ENCODE results near the gene PPP1R9B.

Gene PPP1R9B

GRCh38 chr17:50174444-50174843 is 24.0 kb upstream of the PPP1R9B start:
- in situ Hi-C loops (cut with HindIII; ENCODE audit: low sequenced_read_pairs): no loop called here

- in situ Hi-C loops (cut with HindIII; ENCODE audit: low sequenced_read_pairs): no loop called here
These were observed 23.0 kb upstream of the PPP1R9B start for GRCh38 chr17:50173335-50173941.

GRCh38 chr17:50172936-50173334 is 22.5 kb upstream of the PPP1R9B start:
- in situ Hi-C loops (cut with HindIII; ENCODE audit: low sequenced_read_pairs): no loop called here

- in situ Hi-C loops (cut with HindIII; ENCODE audit: low sequenced_read_pairs): no loop called here
These were observed 21.7 kb upstream of the PPP1R9B start for GRCh38 chr17:50172130-50172529.

GRCh38 chr17:50171371-50172071 is 21.0 kb upstream of the PPP1R9B start:
- in situ Hi-C loops (cut with HindIII; ENCODE audit: low sequenced_read_pairs): no loop called here

DNA sequence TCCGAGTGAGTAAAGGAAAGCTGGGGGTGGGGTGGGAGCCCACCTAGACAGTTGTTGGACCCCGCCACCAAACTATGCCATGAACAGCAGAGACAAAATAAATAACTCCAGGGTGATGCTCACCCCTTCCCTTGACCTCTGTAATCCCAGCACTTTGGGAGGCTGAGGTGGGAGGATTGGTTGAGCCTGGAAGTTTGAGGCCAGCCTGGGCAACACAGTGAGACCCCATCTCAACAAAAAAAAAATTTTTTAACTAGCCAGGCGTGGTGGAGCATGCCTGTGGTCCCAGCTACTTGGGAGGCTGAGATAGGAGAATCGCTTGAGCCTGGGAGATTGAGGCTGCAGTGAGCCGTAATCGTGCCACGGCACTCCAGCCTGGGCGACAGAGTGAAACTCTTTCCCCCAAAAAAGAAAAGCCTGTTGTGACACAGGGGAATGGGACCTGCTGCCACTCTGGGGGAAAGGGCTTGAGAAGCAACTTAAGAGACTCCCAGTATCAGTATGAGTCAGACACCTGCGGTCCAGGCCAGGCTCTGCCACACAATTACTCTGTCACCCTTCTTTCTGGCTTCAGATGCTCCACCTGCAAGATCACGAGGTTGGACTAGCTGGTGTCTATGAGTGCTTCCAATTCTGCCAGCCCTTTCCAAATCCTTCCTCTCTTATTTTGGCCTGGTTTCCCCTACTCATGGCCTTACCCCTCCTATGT is 20.3 kb upstream of the PPP1R9B start:
- in situ Hi-C loops (cut with HindIII; ENCODE audit: low sequenced_read_pairs): no loop called here

DNA sequence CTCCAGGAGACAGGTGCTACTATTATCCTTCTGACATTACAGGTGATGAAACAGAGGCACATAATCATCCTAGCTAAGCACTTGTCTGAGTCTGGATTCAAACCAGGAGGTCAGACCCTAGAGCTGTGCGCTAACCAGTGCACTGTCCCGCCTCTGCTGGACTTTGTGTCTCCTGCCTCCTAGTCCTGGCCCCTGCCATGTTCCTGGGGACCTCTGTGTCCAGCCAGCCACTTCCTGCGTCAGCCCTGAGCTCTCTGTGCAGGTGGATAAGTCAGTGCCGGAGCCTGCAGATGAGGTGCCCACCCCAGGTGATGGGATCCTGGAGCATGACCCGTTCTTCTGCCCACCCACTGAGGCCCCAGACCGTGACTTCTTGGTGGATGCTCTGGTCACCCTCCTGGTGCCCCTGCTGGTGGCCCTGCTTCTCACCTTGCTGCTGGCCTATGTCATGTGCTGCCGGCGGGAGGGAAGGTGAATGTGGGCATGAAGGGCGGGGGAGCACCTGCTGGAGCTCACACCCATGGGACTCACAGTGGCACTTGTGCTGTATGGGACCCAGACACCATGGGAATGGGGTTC is 19.5 kb upstream of the PPP1R9B start:
- in situ Hi-C loops (cut with HindIII; ENCODE audit: low sequenced_read_pairs): no loop called here

GRCh38 chr17:50169121-50169764 is 18.8 kb upstream of the PPP1R9B start:
- in situ Hi-C loops (cut with HindIII; ENCODE audit: low sequenced_read_pairs): no loop called here

DNA sequence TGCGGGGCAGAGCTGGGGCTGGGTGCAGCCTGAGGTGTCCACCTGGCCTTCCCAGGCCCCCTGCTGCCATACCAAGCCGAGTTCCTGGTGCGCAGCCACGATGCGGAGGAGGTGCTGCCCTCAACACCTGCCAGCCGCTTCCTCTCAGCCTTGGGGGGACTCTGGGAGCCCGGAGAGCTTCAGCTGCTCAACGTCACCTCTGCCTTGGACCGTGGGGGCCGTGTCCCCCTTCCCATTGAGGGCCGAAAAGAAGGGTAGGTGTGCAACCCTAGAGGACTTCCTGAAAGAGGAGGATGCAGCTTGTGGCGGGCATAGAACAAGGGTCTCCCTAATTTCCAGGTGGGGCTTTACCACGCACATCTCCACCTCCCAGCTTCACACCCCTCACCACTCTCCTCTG is 17.8 kb upstream of the PPP1R9B start:
- in situ Hi-C loops (cut with HindIII; ENCODE audit: low sequenced_read_pairs): no loop called here

DNA sequence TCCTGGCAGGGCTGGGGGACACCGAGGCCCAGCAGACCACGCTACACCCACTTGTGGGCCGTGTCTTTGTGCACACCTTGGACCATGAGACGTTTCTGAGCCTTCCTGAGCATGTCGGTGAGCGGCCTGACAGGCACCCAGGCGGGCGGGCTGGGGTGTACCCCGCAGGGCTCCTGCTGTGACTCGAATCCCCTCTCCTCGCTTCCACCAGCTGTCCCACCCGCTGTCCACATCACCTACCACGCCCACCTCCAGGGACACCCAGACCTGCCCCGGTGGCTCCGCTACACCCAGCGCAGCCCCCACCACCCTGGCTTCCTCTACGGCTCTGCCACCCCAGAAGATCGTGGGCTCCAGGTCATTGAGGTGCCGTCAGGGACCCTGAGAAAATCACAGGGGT is 16.9 kb upstream of the PPP1R9B start:
- in situ Hi-C loops (cut with HindIII; ENCODE audit: low sequenced_read_pairs): no loop called here

DNA sequence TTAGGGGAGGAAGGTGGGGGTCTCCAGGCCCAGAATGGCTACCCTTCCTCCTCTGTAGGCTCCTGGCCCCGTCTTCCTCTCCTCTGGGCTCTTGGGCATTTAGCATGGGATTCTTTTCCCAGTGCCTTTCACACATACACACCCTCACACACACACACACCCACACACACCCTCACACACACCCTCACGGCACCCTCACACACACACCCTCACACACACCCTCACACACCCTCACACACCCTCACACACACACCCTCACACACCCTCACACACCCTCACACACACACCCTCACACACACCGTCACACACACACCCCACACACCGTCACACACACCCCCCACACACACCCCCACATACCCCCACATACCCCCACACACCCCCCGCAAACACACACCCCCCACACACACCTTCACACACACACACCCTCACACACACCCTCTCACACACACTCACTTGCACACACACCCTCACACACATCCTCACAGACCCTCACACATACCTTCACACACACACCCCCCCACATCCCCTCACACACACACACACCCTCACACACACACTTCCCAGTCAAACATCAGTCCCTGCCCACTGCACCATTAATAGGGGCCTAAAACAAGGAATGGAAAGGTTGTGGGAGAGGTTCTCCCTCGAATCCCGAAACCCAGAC is 16.2 kb upstream of the PPP1R9B start:
- in situ Hi-C loops (cut with HindIII; ENCODE audit: low sequenced_read_pairs): no loop called here

DNA sequence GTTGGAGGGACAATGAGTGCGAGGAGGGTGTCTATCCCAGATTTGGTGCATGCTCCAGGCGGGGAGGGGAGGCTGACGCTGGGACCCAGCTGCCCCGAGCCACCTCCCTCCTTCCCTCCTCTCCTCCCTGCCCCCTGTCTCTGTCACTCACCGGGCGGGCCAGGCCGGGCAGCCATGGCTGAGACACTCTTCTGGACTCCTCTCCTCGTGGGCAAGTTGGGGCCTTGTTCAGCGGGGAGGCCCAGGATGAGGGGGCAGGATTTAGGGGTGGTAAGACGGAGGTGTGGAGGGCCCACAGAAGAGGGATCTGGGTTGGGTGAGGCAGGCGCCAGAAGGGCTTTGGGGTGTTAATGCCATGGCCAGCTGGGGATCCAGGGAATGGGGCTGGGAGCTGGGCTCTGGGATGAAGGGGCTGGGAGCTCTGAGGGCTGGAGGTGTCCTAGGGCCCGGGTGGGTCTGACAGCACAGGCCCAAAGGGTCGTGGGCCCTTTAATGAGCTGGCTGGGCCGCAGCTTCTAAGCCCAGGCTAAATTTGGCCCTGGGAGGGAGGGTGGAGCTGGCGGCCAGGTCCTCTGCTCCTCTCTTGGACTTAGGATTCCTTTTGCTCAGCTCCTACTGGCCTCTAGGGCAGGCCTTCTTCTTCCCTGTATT is 15.5 kb upstream of the PPP1R9B start, which contains the start of gene SGCA:
SGCA (plus strand) TSS at position 139 of the 651 bp plus-strand sequence; CDS start at position 175, 36 bp downstream.
- in situ Hi-C loops (cut with HindIII; ENCODE audit: low sequenced_read_pairs): no loop called here

DNA sequence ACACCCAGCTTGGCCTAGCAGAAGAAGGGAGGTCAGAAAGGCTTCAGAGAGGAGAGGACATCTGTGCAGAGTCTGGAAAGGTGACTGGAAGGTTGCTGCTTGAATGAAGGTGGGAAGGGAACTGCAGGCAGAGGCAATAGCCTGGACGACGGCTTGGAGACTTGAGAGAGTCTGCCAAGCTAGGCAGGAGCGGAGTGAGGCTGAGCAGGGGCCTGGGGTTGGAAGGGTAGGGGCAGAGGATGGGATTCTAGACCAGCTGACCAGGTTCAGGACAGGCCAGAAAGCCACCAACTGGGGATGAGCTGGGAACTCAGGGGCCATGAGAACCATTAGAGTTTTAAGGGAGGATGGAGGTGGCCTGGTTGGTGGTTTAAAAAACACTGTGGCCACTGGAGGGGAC is 15.0 kb upstream of the PPP1R9B start:
- in situ Hi-C loops (cut with HindIII; ENCODE audit: low sequenced_read_pairs): no loop called here

DNA sequence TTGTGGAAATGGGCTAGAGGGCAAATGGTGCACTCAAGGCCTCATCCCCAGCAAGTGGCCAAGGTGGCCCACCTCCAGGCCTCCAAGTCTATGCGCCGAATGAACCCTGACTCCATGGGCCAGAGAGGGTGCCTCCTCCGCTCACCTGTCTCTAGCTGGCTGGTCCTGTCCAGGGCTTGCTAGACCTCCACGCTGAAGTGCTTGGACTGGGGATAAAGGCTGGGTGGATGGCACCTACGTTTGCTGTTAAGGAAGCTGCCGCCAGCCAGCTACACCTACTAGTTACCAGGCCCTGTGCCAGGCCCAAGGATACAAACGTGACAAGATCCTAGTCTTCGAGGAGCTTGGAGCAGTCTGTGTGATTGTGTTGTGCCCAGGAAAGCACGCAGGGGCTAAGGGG is 14.6 kb upstream of the PPP1R9B start:
- in situ Hi-C loops (cut with HindIII; ENCODE audit: low sequenced_read_pairs): no loop called here

- in situ Hi-C loops (cut with HindIII; ENCODE audit: low sequenced_read_pairs): no loop called here
These were observed 14.2 kb upstream of the PPP1R9B start for GRCh38 chr17:50164697-50164988.

- in situ Hi-C loops (cut with HindIII; ENCODE audit: low sequenced_read_pairs): no loop called here
These were observed 13.6 kb upstream of the PPP1R9B start for GRCh38 chr17:50163843-50164696.

- in situ Hi-C loops (cut with HindIII; ENCODE audit: low sequenced_read_pairs): no loop called here
These were observed 12.2 kb upstream of the PPP1R9B start for GRCh38 chr17:50162466-50163254.

- in situ Hi-C loops (cut with HindIII; ENCODE audit: low sequenced_read_pairs): no loop called here
These were observed 11.4 kb upstream of the PPP1R9B start for GRCh38 chr17:50161911-50162288.

All from endothelial cell of hepatic sinusoid (primary cell).